PC-3 (cell line): ENCODE results near the gene ABHD12B. TPM values are rescaled to one million over a fixed set of nuclear protein-coding genes. Genes with fewer than 3 reads are reported as not detected.

ENCODE experiments used
- ATAC-seq: fragments of 200-7000 bp; cut with Tn5 transposase; 2 replicates; pipeline ENCODE4 v1.9.1; 2020; ENCODE audit warnings: mild to moderate bottlenecking, moderate library complexity
- BruUV-seq: library from RNA; stranded (reverse); fragments of 400-500 nt; replicated peaks from 2 replicates; lab custom pipeline; 2021; lab: Mats Ljungman, UMichigan
- CTCF ChIA-PET: fragments of 300-600 bp; sonication (Branson Sonifier 250); formaldehyde crosslinking; loops from one replicate; lab custom pipeline; 2022; ENCODE audit warnings: antibody characterized with exemption; lab: Charles Lee
- POLR2A ChIA-PET: fragments of 300-600 bp; sonication (Branson Sonifier 250); formaldehyde crosslinking; loops from one replicate; lab custom pipeline; 2022; ENCODE audit warnings: antibody characterized with exemption; ENCODE audit not compliant: unreplicated experiment; lab: Charles Lee
- DNase-seq: peaks from one replicate; pipeline ENCODE4 v3.0.0-alpha.2; 2015
- H2AFZ ChIP-seq: fragments of 300-600 bp; sonication (generic); 2 replicates; pipeline ENCODE4 v1.6.0; 2016; ENCODE audit warnings: antibody characterized with exemption, low read length
- H3F3A ChIP-seq: fragments of 300-600 bp; sonication (generic); one replicate; pipeline ENCODE4 v1.6.0; 2017; ENCODE audit warnings: antibody characterized with exemption, low read length, control low read depth, mild to moderate bottlenecking; ENCODE audit not compliant: unreplicated experiment
- H3K27ac ChIP-seq: fragments of 300-600 bp; sonication (generic); 2 replicates; pipeline ENCODE4 v1.5.1; 2016; ENCODE audit warnings: mild to moderate bottlenecking, low read length
- H3K27me3 ChIP-seq: fragments of 300-600 bp; sonication (generic); 2 replicates; pipeline ENCODE4 v1.6.1; 2016; ENCODE audit warnings: low read length, mixed read lengths
- H3K36me3 ChIP-seq: fragments of 300-600 bp; sonication (generic); 2 replicates; pipeline ENCODE4 v1.6.1; 2016; ENCODE audit warnings: low read depth, mixed run types, low read length, mixed read lengths
- H3K4me1 ChIP-seq: fragments of 300-600 bp; sonication (generic); 2 replicates; pipeline ENCODE4 v1.5.1; 2016; ENCODE audit warnings: low read length; ENCODE audit not compliant: insufficient read depth
- H3K4me2 ChIP-seq: fragments of 300-600 bp; sonication (generic); 2 replicates; pipeline ENCODE4 v1.6.0; 2016; ENCODE audit warnings: low read length
- H3K4me3 ChIP-seq: fragments of 300-600 bp; sonication (generic); 2 replicates; pipeline ENCODE4 v1.5.1; 2016; ENCODE audit warnings: mild to moderate bottlenecking, low read length, mixed read lengths
- H3K79me2 ChIP-seq: fragments of 300-600 bp; sonication (generic); 2 replicates; pipeline ENCODE4 v1.6.1; 2017; ENCODE audit warnings: low read length, mixed read lengths
- H3K9ac ChIP-seq: fragments of 300-600 bp; sonication (generic); 2 replicates; pipeline ENCODE4 v1.6.0; 2016; ENCODE audit warnings: mild to moderate bottlenecking, low read length
- H3K9me2 ChIP-seq: fragments of 300-600 bp; sonication (generic); replicated peaks from 2 replicates; pipeline ENCODE4 v1.6.1; 2016; ENCODE audit warnings: mixed run types, low read length, mixed read lengths
- H3K9me3 ChIP-seq: fragments of 300-600 bp; sonication (generic); 2 replicates; pipeline ENCODE4 v1.6.1; 2016; ENCODE audit warnings: low read length, mixed read lengths
- H4K20me1 ChIP-seq: fragments of 300-600 bp; sonication (generic); 2 replicates; pipeline ENCODE4 v1.6.1; 2016; ENCODE audit warnings: low read length, mixed read lengths
- EZH2 ChIP-seq: fragments of 300-600 bp; sonication (generic); IDR thresholded peaks from one replicate; pipeline ENCODE4 v1.6.1; 2017; ENCODE audit warnings: antibody characterized with exemption, mild to moderate bottlenecking, low read length; ENCODE audit not compliant: unreplicated experiment
- EZH2phosphoT487 ChIP-seq: fragments of 300-600 bp; sonication (generic); IDR thresholded peaks from 2 replicates; pipeline ENCODE4 v1.6.1; 2018; ENCODE audit warnings: mild to moderate bottlenecking, antibody characterized with exemption, low read length, borderline replicate concordance
- intact Hi-C: fragments of 100-400 bp; cut with micrococcal nuclease; formaldehyde crosslinking; loops from 2 replicates; pipeline ENCODE4 v1.9.0; 2023
- total RNA-seq: library from RNA; depleted of rRNA; stranded (reverse); fragments of >200 nt; gene quantifications from 2 replicates; pipeline ENCODE4 v1.2.3, GENCODE V29; 2014
- TF ChIP-seq, protein P1 (sequence below): fragments of 300-600 bp; sonication (generic); conservative IDR thresholded peaks from 2 replicates; pipeline ENCODE4 v1.5.1; 2017; ENCODE audit warnings: antibody characterized with exemption, low read depth, mild to moderate bottlenecking, low read length

The ABHD12B gene
- total RNA-seq, 1 experiment from 2014 or later, result not detected

DNA sequence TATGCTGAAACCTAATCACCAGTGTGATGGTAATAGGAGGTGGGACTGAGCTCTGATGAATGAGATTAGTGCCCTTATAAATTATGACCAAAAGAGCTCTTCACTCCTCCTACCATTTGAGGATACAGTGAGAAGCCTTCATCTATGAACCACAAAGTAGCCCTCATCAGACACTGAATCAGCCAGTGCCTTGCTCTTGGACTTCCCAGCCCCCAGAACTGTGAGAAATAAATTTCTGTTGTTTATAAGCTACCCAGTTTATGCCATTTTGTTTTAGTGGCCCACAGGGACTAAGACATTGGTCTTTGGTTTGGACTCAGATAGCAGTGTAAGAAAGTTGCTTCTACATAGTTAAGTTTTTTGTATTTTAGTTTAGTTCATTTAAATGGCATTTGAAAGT is 32.9 kb downstream of the ABHD12B start:
- no peaks in the 10 kb centered on the region for H3K9me2 ChIP-seq
- no peaks in the 10 kb centered on the region for H3K9me3 ChIP-seq
- H3K27ac ChIP-seq, result no peak overlapping the region
- intact Hi-C loops, result no loop called here
- no peaks in the 10 kb centered on the region for H3K79me2 ChIP-seq
- TF ChIP-seq EZH2 (no peak), EZH2phosphoT487 (no peak)
- TF ChIP-seq, protein P1, sequence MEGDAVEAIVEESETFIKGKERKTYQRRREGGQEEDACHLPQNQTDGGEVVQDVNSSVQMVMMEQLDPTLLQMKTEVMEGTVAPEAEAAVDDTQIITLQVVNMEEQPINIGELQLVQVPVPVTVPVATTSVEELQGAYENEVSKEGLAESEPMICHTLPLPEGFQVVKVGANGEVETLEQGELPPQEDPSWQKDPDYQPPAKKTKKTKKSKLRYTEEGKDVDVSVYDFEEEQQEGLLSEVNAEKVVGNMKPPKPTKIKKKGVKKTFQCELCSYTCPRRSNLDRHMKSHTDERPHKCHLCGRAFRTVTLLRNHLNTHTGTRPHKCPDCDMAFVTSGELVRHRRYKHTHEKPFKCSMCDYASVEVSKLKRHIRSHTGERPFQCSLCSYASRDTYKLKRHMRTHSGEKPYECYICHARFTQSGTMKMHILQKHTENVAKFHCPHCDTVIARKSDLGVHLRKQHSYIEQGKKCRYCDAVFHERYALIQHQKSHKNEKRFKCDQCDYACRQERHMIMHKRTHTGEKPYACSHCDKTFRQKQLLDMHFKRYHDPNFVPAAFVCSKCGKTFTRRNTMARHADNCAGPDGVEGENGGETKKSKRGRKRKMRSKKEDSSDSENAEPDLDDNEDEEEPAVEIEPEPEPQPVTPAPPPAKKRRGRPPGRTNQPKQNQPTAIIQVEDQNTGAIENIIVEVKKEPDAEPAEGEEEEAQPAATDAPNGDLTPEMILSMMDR, result no peak
- ATAC-seq, result no peak
- DNase-seq, result no peak
- no peak overlapping the region for H3K4me2 ChIP-seq
- no peaks in the 10 kb centered on the region for H3K4me1 ChIP-seq
- H3F3A ChIP-seq, result no peaks in the 10 kb centered on the region
- BruUV-seq, result no TSS peak
- H2AFZ ChIP-seq, result no peak overlapping the region
- no peaks in the 10 kb centered on the region for H3K27me3 ChIP-seq
- H4K20me1 ChIP-seq, result no peaks in the 10 kb centered on the region
- ChIA-PET CTCF (interaction anchor here (0.6 kb wide), 1 partner anchor 190 kb away, joined by 3 read pairs; no protein-coding TSS in a partner anchor), POLR2A (interaction anchor here (0.6 kb wide), 1 partner anchor 206 kb away, joined by 3 read pairs; no protein-coding TSS in a partner anchor)
- H3K4me3 ChIP-seq, result no peak overlapping the region
- peaks cover 41% of the 10 kb centered on the region for H3K36me3 ChIP-seq
- H3K9ac ChIP-seq, result no peak overlapping the region

DNA sequence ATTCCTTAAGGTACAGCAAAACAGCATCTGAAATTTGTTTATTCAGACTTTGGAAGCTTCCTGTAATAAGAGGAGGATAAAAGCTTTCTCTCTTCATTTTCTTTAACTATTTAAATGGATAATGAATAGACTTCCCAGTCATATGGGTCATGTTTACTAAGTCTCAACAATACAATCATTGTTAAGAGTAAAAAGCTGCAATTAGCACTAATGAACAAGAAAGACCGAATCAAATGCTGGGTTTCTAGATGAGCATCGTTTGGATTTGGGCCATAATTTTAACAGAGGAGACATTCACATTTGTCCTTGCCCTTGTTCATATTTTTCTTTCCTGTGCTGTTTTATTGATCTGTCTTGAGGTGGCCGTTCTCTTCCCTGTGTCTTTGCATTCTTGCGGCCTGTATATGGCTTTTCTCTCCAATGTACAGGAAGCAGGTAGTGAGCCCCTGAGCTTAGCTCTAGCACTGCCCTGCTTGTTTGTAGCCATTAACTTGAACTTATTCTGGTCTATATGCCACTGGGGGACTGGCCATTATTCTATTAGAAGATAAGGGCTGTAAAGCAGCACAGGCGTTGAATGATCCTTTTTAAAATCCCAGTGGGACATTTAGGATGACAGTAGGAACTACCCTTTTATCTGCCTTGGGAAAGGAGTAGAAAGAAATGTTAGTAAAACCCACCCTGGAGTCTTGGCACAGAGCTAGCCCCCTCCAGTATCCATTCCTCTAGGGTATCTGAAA is 34.6 kb downstream of the ABHD12B start:
- Histone ChIP-seq H4K20me1 (no peaks in the 10 kb centered on the region), H3K9me3 (no peaks in the 10 kb centered on the region), H3K27me3 (no peaks in the 10 kb centered on the region), H3K9me2 (no peaks in the 10 kb centered on the region), H2AFZ (no peak overlapping the region), H3K9ac (no peak overlapping the region), H3K4me1 (no peaks in the 10 kb centered on the region), H3F3A (no peaks in the 10 kb centered on the region), H3K79me2 (no peaks in the 10 kb centered on the region), H3K27ac (no peak overlapping the region), H3K4me3 (no peak overlapping the region), H3K36me3 (peaks cover 47% of the 10 kb centered on the region), H3K4me2 (no peak overlapping the region)
- TF ChIP-seq EZH2 (no peak), EZH2phosphoT487 (no peak)
- TF ChIP-seq, protein P1, result no peak
- POLR2A ChIA-PET, result no interaction called here
- no TSS peak for BruUV-seq
- intact Hi-C loops, result no loop called here
- CTCF ChIA-PET, result no interaction called here
- ATAC-seq (no peak), DNase-seq (no peak)
